ENCODE results near the gene HOXB2. TPM values are rescaled to one million over a fixed set of nuclear protein-coding genes. Genes with fewer than 3 reads are reported as not detected.

The HOXB2 gene
- 4.6 and 5.9 TPM in 2 replicates for total RNA-seq (2012; rRNA removed)

DNA sequence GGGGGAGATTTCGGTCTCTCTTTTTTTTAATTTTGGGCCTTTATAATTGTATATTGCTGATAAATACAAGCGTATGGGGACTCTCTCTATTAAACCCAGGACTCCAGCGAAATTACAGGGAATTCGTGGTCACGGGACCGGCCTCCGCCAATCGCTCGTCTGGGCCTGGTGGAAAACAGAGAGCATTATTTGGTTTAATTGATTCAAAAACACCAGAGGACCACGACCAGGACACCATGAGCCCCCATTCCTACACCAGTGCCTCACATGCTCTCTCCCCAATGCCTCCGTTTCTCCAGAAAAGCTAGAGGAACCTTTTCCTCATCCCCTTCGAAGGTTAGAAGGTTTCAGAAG is at the start of gene HOXB2:
Gene HOXB2, minus strand, starts transcription at position 88 of the 354 bp plus-strand sequence. CDS start 198 bp downstream, outside the sequence.
- Histone ChIP-seq H3K9me3 (replicated peaks; ENCODE audit: low read length) (no peaks in the 10 kb centered on the region), H3K36me3 (ENCODE audit: insufficient read depth, low read length) (peaks cover 19% of the 10 kb centered on the region), H3K4me3 (ENCODE audit: low read length) (peak within 1 kb of the TSS; percentile 94), H3K4me2 (ENCODE audit: low read length) (peak within 1 kb of the TSS; percentile 97), H3K9ac (ENCODE audit: low read depth, low read length) (peak within 1 kb of the TSS; percentile 99), H3K27me3 (ENCODE audit: control insufficient read depth, insufficient read depth, low read length) (no peaks in the 10 kb centered on the region), H3K4me1 (ENCODE audit: control insufficient read depth, insufficient read depth, low read length) (peaks cover 55% of the 10 kb centered on the region)

DNA sequence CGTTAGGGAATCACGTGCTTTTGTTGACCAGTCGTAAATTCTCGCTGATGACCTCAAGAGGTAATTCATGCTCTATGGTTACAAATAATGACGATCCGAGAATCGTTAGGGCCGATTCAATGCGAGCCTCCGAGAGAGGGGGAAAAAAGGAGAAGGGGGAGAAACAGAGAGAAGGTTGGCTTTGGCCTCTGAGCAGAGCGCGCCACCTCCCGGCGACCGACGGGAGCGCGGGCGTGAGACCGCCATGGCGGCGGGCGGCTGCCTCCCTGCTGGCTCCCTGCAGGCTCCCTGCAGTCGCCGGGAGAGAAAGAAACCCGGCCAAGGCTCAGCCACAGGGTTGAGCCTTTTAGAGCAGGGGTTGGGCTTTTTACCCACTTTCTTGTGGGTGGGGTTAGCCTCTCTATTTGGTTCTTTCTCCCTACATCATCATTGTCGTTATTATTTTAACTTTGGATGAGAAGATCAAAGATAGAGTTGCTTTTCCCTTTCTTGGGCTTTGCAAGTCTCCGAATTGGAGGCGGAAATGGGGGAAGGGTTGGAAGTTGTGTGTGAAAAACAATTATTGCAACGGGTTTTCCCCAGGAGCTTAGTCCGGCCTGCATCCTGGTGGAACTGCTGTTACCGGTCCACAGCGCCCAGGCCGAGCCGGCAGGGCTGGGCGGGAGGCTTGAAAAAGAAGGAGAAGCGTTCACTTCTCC is 49.1 kb upstream of the HOXB2 start:
- no peaks in the 10 kb centered on the region for H3K27me3 ChIP-seq (ENCODE audit: control insufficient read depth, insufficient read depth, low read length)
- H3K4me1 ChIP-seq (ENCODE audit: control insufficient read depth, insufficient read depth, low read length) = peaks cover 21% of the 10 kb centered on the region
- H3K36me3 ChIP-seq (ENCODE audit: insufficient read depth, low read length) = peaks cover 7% of the 10 kb centered on the region
- peak overlapping the region; percentile 70 for H3K4me3 ChIP-seq (ENCODE audit: low read length)
- H3K9me3 ChIP-seq (replicated peaks; ENCODE audit: low read length) = no peaks in the 10 kb centered on the region
- peak overlapping the region; percentile 69 for H3K9ac ChIP-seq (ENCODE audit: low read depth, low read length)
- H3K4me2 ChIP-seq (ENCODE audit: low read length) = peak overlapping the region; percentile 97

DNA sequence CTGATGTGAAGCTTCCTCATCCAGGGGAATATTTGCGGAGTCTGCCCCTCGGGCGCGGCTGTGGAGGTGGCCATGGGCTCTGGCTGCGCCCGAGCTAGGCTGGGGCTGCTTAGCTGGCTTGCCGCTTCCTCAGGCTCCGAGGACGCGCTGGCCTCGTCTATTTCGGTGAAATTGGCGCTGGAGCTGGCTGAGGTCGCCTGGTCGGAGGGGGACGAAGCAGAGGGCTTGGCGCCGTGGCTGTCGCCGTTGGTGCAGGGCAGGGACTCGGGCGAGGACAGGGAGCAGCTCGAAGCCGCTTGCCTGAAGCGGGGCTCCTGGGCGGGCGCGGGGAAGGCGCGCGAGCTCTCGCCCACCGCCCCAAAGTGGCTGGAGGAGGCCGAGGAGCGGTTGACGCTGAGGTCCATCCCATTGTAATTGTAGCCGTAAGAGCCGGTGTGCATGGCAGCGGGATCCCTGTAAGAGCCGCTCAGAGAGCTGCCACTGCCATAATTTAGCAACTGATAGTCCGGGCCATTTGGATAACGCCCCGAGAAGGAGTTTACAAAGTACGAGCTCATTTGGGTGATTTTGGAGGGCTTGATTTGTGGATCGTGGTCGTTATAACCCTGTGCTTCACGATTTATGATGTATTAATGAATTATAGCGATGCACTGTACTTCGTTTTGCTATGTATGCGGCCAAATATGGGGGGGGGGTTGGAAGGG is 48.4 kb upstream of the HOXB2 start, which contains the start of gene HOXB5:
Gene HOXB5, minus strand, starts transcription at position 654 of the 704 bp plus-strand sequence. Its CDS starts 97 bp downstream, at position 557.
- Histone ChIP-seq H3K9ac (ENCODE audit: low read depth, low read length) (peak within 1 kb of the TSS; percentile 69), H3K27me3 (ENCODE audit: control insufficient read depth, insufficient read depth, low read length) (no peaks in the 10 kb centered on the region), H3K4me3 (ENCODE audit: low read length) (peak within 1 kb of the TSS; percentile 70), H3K36me3 (ENCODE audit: insufficient read depth, low read length) (peaks cover 7% of the 10 kb centered on the region), H3K9me3 (replicated peaks; ENCODE audit: low read length) (no peaks in the 10 kb centered on the region), H3K4me2 (ENCODE audit: low read length) (peak within 1 kb of the TSS; percentile 97), H3K4me1 (ENCODE audit: control insufficient read depth, insufficient read depth, low read length) (peaks cover 15% of the 10 kb centered on the region)

- Histone ChIP-seq H3K4me2 (ENCODE audit: low read length) (peak overlapping the region; percentile 97), H3K4me1 (ENCODE audit: control insufficient read depth, insufficient read depth, low read length) (peaks cover 16% of the 10 kb centered on the region), H3K9ac (ENCODE audit: low read depth, low read length) (no peak overlapping the region), H3K9me3 (replicated peaks; ENCODE audit: low read length) (no peaks in the 10 kb centered on the region), H3K4me3 (ENCODE audit: low read length) (no peak overlapping the region), H3K36me3 (ENCODE audit: insufficient read depth, low read length) (peaks cover 7% of the 10 kb centered on the region), H3K27me3 (ENCODE audit: control insufficient read depth, insufficient read depth, low read length) (no peaks in the 10 kb centered on the region)
These were observed 47.7 kb upstream of the HOXB2 start for GRCh38 chr17:48592577-48592976.

GRCh38 chr17:48592057-48592514 is 47.2 kb upstream of the HOXB2 start:
- Histone ChIP-seq H3K9ac (ENCODE audit: low read depth, low read length) (no peak overlapping the region), H3K4me3 (ENCODE audit: low read length) (no peak overlapping the region), H3K4me2 (ENCODE audit: low read length) (no peak overlapping the region), H3K36me3 (ENCODE audit: insufficient read depth, low read length) (peaks cover 7% of the 10 kb centered on the region), H3K9me3 (replicated peaks; ENCODE audit: low read length) (no peaks in the 10 kb centered on the region), H3K27me3 (ENCODE audit: control insufficient read depth, insufficient read depth, low read length) (no peaks in the 10 kb centered on the region), H3K4me1 (ENCODE audit: control insufficient read depth, insufficient read depth, low read length) (peaks cover 20% of the 10 kb centered on the region)

GRCh38 chr17:48591255-48592056 is 46.5 kb upstream of the HOXB2 start:
- no peaks in the 10 kb centered on the region for H3K27me3 ChIP-seq (ENCODE audit: control insufficient read depth, insufficient read depth, low read length)
- no peak overlapping the region for H3K9ac ChIP-seq (ENCODE audit: low read depth, low read length)
- H3K4me2 ChIP-seq (ENCODE audit: low read length) = no peak overlapping the region
- H3K4me1 ChIP-seq (ENCODE audit: control insufficient read depth, insufficient read depth, low read length) = peaks cover 17% of the 10 kb centered on the region
- H3K4me3 ChIP-seq (ENCODE audit: low read length) = no peak overlapping the region
- H3K9me3 ChIP-seq (replicated peaks; ENCODE audit: low read length) = no peaks in the 10 kb centered on the region
- H3K36me3 ChIP-seq (ENCODE audit: insufficient read depth, low read length) = peaks cover 7% of the 10 kb centered on the region

DNA sequence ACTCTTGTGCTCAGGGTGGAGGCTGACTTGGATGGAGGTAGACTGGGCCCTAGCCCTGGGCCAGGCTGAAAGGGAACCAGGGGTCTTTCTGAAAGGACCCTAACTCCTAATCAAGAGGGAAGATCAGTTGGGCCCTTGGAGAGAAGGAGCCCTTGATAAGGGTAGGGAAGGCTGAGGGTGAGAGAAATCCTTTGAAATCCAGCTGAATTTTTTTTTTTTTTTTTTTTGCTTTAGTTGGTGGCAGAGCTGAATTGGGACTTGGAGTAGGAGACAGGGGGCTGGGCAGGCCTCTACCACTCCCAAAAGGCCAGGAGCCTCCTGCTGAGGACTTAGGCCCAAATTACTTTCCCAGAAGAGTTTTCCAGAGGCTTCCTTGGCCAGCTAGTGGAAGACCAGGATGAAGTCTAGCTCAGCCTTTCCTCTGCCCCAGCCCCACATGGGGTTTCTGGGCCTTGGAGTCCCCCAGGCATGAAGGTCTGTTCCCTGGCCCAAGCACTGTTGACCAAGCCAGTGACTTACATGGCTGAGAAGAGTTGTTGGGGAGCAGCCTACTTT is 45.8 kb upstream of the HOXB2 start:
- no peak overlapping the region for H3K4me3 ChIP-seq (ENCODE audit: low read length)
- H3K4me2 ChIP-seq (ENCODE audit: low read length) = no peak overlapping the region
- H3K36me3 ChIP-seq (ENCODE audit: insufficient read depth, low read length) = peaks cover 7% of the 10 kb centered on the region
- no peak overlapping the region for H3K9ac ChIP-seq (ENCODE audit: low read depth, low read length)
- H3K9me3 ChIP-seq (replicated peaks; ENCODE audit: low read length) = no peaks in the 10 kb centered on the region
- peaks cover 24% of the 10 kb centered on the region for H3K4me1 ChIP-seq (ENCODE audit: control insufficient read depth, insufficient read depth, low read length)
- H3K27me3 ChIP-seq (ENCODE audit: control insufficient read depth, insufficient read depth, low read length) = no peaks in the 10 kb centered on the region

- Histone ChIP-seq H3K27me3 (ENCODE audit: control insufficient read depth, insufficient read depth, low read length) (no peaks in the 10 kb centered on the region), H3K4me3 (ENCODE audit: low read length) (no peak within 1 kb of the TSS), H3K9ac (ENCODE audit: low read depth, low read length) (no peak within 1 kb of the TSS), H3K4me2 (ENCODE audit: low read length) (no peak within 1 kb of the TSS), H3K4me1 (ENCODE audit: control insufficient read depth, insufficient read depth, low read length) (peaks cover 27% of the 10 kb centered on the region), H3K36me3 (ENCODE audit: insufficient read depth, low read length) (peaks cover 7% of the 10 kb centered on the region), H3K9me3 (replicated peaks; ENCODE audit: low read length) (no peaks in the 10 kb centered on the region)
These were observed 45.1 kb upstream of the HOXB2 start, which contains the start of gene HOXB3 for GRCh38 chr17:48589831-48590606. Gene HOXB3, minus strand, starts transcription at chr17:48590241. Its CDS starts 37,767 bp downstream, at chr17:48552474.

DNA sequence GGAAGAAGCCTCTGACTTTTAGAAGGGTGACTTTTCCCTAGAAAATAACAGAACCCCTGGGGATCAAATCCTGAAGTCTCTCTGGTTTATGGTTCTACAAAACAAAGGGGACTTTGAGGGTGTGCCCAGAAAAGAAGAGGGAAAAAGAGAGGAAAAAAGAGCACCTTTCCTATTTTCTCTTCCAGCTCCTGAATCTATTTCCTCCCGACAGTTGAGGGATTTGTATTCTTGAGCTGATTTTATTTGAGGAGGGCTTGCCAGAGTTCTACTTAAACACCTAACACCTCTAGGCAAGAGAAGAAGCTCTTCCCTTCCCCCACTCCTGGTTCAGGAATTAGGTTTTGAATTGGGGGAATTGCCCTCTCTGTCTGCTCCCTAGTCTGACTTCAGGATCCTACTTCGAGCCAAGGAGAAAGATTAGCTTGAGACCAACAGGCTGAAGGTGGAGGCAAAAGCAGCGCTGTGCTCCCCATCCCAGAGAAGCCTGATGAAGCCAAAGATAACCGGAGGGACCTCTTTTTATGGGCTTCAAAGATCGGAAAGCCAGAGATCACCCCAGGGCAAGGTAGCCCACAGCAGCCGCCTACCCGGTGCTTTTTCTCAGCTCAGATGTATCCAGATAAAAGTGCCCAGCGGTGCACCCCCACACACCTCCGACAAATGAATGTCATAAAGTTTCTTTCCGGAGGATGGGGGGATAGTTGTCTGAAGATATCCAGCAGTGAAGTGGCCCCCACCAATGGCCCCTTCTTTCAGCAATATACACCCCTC is 44.3 kb upstream of the HOXB2 start:
- H3K4me2 ChIP-seq (ENCODE audit: low read length) = no peak overlapping the region
- H3K4me3 ChIP-seq (ENCODE audit: low read length) = no peak overlapping the region
- no peaks in the 10 kb centered on the region for H3K9me3 ChIP-seq (replicated peaks; ENCODE audit: low read length)
- H3K27me3 ChIP-seq (ENCODE audit: control insufficient read depth, insufficient read depth, low read length) = no peaks in the 10 kb centered on the region
- H3K9ac ChIP-seq (ENCODE audit: low read depth, low read length) = no peak overlapping the region
- H3K4me1 ChIP-seq (ENCODE audit: control insufficient read depth, insufficient read depth, low read length) = peaks cover 29% of the 10 kb centered on the region
- peaks cover 7% of the 10 kb centered on the region for H3K36me3 ChIP-seq (ENCODE audit: insufficient read depth, low read length)

- no peaks in the 10 kb centered on the region for H3K9me3 ChIP-seq (replicated peaks; ENCODE audit: low read length)
- H3K9ac ChIP-seq (ENCODE audit: low read depth, low read length) = no peak overlapping the region
- no peaks in the 10 kb centered on the region for H3K27me3 ChIP-seq (ENCODE audit: control insufficient read depth, insufficient read depth, low read length)
- H3K4me3 ChIP-seq (ENCODE audit: low read length) = no peak overlapping the region
- H3K4me2 ChIP-seq (ENCODE audit: low read length) = no peak overlapping the region
- peaks cover 29% of the 10 kb centered on the region for H3K4me1 ChIP-seq (ENCODE audit: control insufficient read depth, insufficient read depth, low read length)
- H3K36me3 ChIP-seq (ENCODE audit: insufficient read depth, low read length) = peaks cover 7% of the 10 kb centered on the region
These were observed 43.6 kb upstream of the HOXB2 start for GRCh38 chr17:48588528-48588927.

Data from skeletal muscle satellite cell (primary cell).